ENCODE measurements around the gene RAD51B. TPM values are rescaled to one million over a fixed set of nuclear protein-coding genes. Genes with fewer than 3 reads are reported as not detected.

RAD51B gene
- total RNA-seq, 1 experiment from 2014 or later: 10.8 TPM

GRCh38 chr14:68703093-68703492 lies 883.5 kb downstream of the RAD51B start:
- Histone ChIP-seq H2AFZ (ENCODE audit: low read length) (peak overlapping the region; percentile 71), H3K9me2 (replicated peaks; ENCODE audit: low read length) (no peaks in the 10 kb centered on the region), H3K9ac (ENCODE audit: low read length) (peak overlapping the region; percentile 47), H3K9me3 (ENCODE audit: low read length) (no peaks in the 10 kb centered on the region), H3K4me2 (ENCODE audit: low read length) (peak overlapping the region; percentile 69), H3K36me3 (ENCODE audit: low read depth, low read length) (no peaks in the 10 kb centered on the region), H3K27me3 (ENCODE audit: low read length) (no peaks in the 10 kb centered on the region), H3K27ac (ENCODE audit: low read length) (peak overlapping the region; percentile 58), H3K4me3 (ENCODE audit: low read length) (no peak overlapping the region), H4K20me1 (ENCODE audit: low read length) (no peaks in the 10 kb centered on the region), H3K4me1 (ENCODE audit: insufficient read depth, low read length) (peaks cover 31% of the 10 kb centered on the region), H3K79me2 (ENCODE audit: low read length) (no peaks in the 10 kb centered on the region), H3F3A (ENCODE audit: low read length, unreplicated experiment) (no peaks in the 10 kb centered on the region)
- ATAC-seq: peak; percentile 94
- BruUV-seq (replicated peaks): no TSS peak
- intact Hi-C loops (cut with micrococcal nuclease): no loop called here
- ChIA-PET POLR2A (ENCODE audit: unreplicated experiment) (interaction anchor here (0.6 kb wide), 1 partner anchor 23 kb away, joined by 4 read pairs; no protein-coding TSS in a partner anchor), CTCF (interaction anchor here (0.7 kb wide), 1 partner anchor 17 kb away, joined by 3 read pairs; no protein-coding TSS in a partner anchor)
- peak; percentile 83 for DNase-seq
- TF ChIP-seq EZH2 (IDR thresholded peaks at IDR 0.05; ENCODE audit: low read length, unreplicated experiment) (no peak), CTCF (conservative IDR thresholded peaks at IDR 0.05; ENCODE audit: low read depth, low read length) (no peak), EZH2phosphoT487 (IDR thresholded peaks at IDR 0.05; ENCODE audit: borderline replicate concordance, low read length) (no peak)

GRCh38 chr14:68704736-68705720 lies 885.4 kb downstream of the RAD51B start:
- peak; percentile 67 for DNase-seq
- no peak overlapping the region for H3K4me3 ChIP-seq (ENCODE audit: low read length)
- no peaks in the 10 kb centered on the region for H3F3A ChIP-seq (ENCODE audit: low read length, unreplicated experiment)
- intact Hi-C loops (cut with micrococcal nuclease): no loop called here
- peak overlapping the region; percentile 26; the same call in 1 of the 2 replicates for H3K4me2 ChIP-seq (ENCODE audit: low read length)
- H3K27ac ChIP-seq (ENCODE audit: low read length): peak overlapping the region; percentile 58
- no peak for TF ChIP-seq CTCF (conservative IDR thresholded peaks at IDR 0.05; ENCODE audit: low read depth, low read length)
- TF ChIP-seq EZH2 (IDR thresholded peaks at IDR 0.05; ENCODE audit: low read length, unreplicated experiment): no peak
- no peak for TF ChIP-seq EZH2phosphoT487 (IDR thresholded peaks at IDR 0.05; ENCODE audit: borderline replicate concordance, low read length)
- H3K9me2 ChIP-seq (replicated peaks; ENCODE audit: low read length): no peaks in the 10 kb centered on the region
- H3K4me1 ChIP-seq (ENCODE audit: insufficient read depth, low read length): peaks cover 31% of the 10 kb centered on the region
- peak; percentile 41 for ATAC-seq
- no peak overlapping the region; the same call in 1 of the 2 replicates for H3K9ac ChIP-seq (ENCODE audit: low read length)
- H3K79me2 ChIP-seq (ENCODE audit: low read length): no peaks in the 10 kb centered on the region
- BruUV-seq (replicated peaks): no TSS peak
- H2AFZ ChIP-seq (ENCODE audit: low read length): peak overlapping the region; percentile 69
- ChIA-PET CTCF (no interaction called here), POLR2A (ENCODE audit: unreplicated experiment) (no interaction called here)
- no peaks in the 10 kb centered on the region for H3K36me3 ChIP-seq (ENCODE audit: low read depth, low read length)
- H3K27me3 ChIP-seq (ENCODE audit: low read length): no peaks in the 10 kb centered on the region
- no peaks in the 10 kb centered on the region for H3K9me3 ChIP-seq (ENCODE audit: low read length)
- H4K20me1 ChIP-seq (ENCODE audit: low read length): no peaks in the 10 kb centered on the region

Measured in PC-3 (cell line).